Gastrocnemius medialis (tissue), 4 donors: Measurements from ENCODE around the gene AHNAK2.

Experiments
- CTCF ChIP-seq, 5 experiments: fragments of 450-650 bp in 3 of 5; fragments of 200-600 bp in 2 of 5; sonication (generic) in 2 of 5; IDR thresholded peaks in 4 of 5; conservative IDR thresholded peaks in 1 of 5; 1 replicate in 4 of 5; 2 replicates in 1 of 5; pipeline ENCODE4 v1.5.1; 2016 to 2019; ENCODE audit warnings: antibody characterized with exemption in 5 of 5, mild to moderate bottlenecking in 3 of 5, moderate library complexity in 3 of 5
- POLR2A ChIP-seq, 2 donors: fragments of 450-650 bp; IDR thresholded peaks; one replicate each; pipeline ENCODE4 v1.6.1; 2017; ENCODE audit warnings: antibody characterized with exemption in 2 of 2, mild to moderate bottlenecking in 2 of 2, moderate library complexity in 2 of 2

GRCh38 chr14:105023791-105024480 lies 45.8 kb upstream of the AHNAK2 start:
- TF ChIP-seq POLR2A (IDR thresholded peaks at IDR 0.05) = no peak
- no peak for TF ChIP-seq CTCF (IDR thresholded peaks at IDR 0.05 in 4 of 5, conservative IDR thresholded peaks at IDR 0.05 in 1 of 5)
